Adrenal gland (tissue), 12 donors: Measurements from ENCODE around the gene PCARE. TPM values are rescaled to one million over a fixed set of nuclear protein-coding genes. Genes with fewer than 3 reads are reported as not detected.

Experiments
- DNase-seq, 7 donors: peaks; one replicate each; pipeline ENCODE4 v3.0.0-alpha.2; 2019 to 2020
- H3K27ac ChIP-seq, 5 donors: fragments of 200-600 bp; sonication (generic) in 4 of 5; 1 replicate in 3 of 5; 2 replicates in 2 of 5; pipeline versions ENCODE4 v1.5.1 to v1.8.0; 2016 to 2020; ENCODE audit warnings: mild to moderate bottlenecking in 1 of 5
- H3K27me3 ChIP-seq: fragments of 200-600 bp; 2 replicates; pipeline ENCODE4 v1.8.0; 2021
- H3K36me3 ChIP-seq, 2 donors: fragments of 200-600 bp; replicated peaks in 1 of 2; 1 replicate in 1 of 2; 2 replicates in 1 of 2; pipeline versions ENCODE4 v1.5.1 to v1.8.0; 2018 to 2022
- H3K4me1 ChIP-seq, 2 donors: fragments of 200-600 bp; replicated peaks in 1 of 2; 1 replicate in 1 of 2; 2 replicates in 1 of 2; pipeline versions ENCODE4 v1.5.1 to v1.8.0; 2018 to 2021
- H3K4me3 ChIP-seq, 4 donors: fragments of 200-600 bp; sonication (generic) in 3 of 4; one replicate each; pipeline ENCODE4 v1.5.1; 2016 to 2018
- H3K9me3 ChIP-seq, 3 donors: fragments of 200-600 bp; sonication (generic) in 1 of 3; replicated peaks in 1 of 3; 1 replicate in 2 of 3; 2 replicates in 1 of 3; pipeline versions ENCODE4 v1.5.1 to v1.8.0; 2016 to 2021
- POLR2A ChIP-seq, 2 donors: fragments of 450-650 bp; IDR thresholded peaks; one replicate each; pipeline ENCODE4 v1.6.1; 2017; ENCODE audit warnings: antibody characterized with exemption in 2 of 2, mild to moderate bottlenecking in 2 of 2, moderate library complexity in 1 of 2
- WGBS, 4 donors: extraction: QIAGEN DNeasy Blood & Tissue Kit in 2 of 4; methylation state at CpG; one replicate each; pipeline versions ENCODE4 v1.1.5 to v1.1.7; 2013 to 2017; 5-methylcytosine and 5-hydroxymethylcytosine counted together
- intact Hi-C, 2 donors: fragments of 100-400 bp; cut with DNase I; formaldehyde crosslinking; loops; one replicate each; pipeline versions ENCODE4 v1.14.1 to v1.15.0; 2022 to 2023
- polyA plus RNA-seq, 3 donors: library from polyadenylated mRNA; stranded (reverse); fragments of 200-250 nt in 2 of 3; fragments of 350-450 nt in 1 of 3; fragmentation: Illumina TruSeq in 1 of 3; extraction: RNeasy Lipid Tissue Mini Kit (QIAGEN cat#74804) in 1 of 3; gene quantifications; one replicate each; pipeline ENCODE4 v1.2.3, GENCODE V29; 2013 to 2014
- total RNA-seq, 9 donors: library from RNA; depleted of rRNA in 4 of 9; stranded (reverse); fragments of >200 nt in 4 of 9; fragments of 120-200 nt in 1 of 9; fragmentation: NEBNext Ultra II Directional in 1 of 9; extraction: Animal tissue kit (Norgen Biotek cat#: 25700) in 1 of 9; gene quantifications; one replicate each; pipeline versions ENCODE4 v1.1.0 to v1.2.4, GENCODE V29; 2013 to 2023
- TF ChIP-seq, protein P1 (sequence below), 6 experiments: fragments of 450-650 bp in 4 of 6; fragments of 200-600 bp in 2 of 6; sonication (generic) in 1 of 6; IDR thresholded peaks; 1 replicate in 5 of 6; 2 replicates in 1 of 6; pipeline versions ENCODE4 v1.5.1 to v1.8.0; 2016 to 2021; ENCODE audit warnings: antibody characterized with exemption in 6 of 6, mild to moderate bottlenecking in 2 of 6, moderate library complexity in 1 of 6
- donor health status: healthy with polysubstance abuse.
- donor health status: Bipolar disorder and iron deficiency.
- donor health status: DM: yes; HTN: yes; CAD: no.
- donor health status: DM: no; HTN: no; CAD: no.
- donor health status: DM: no; HTN: no; CAD: no.
- donor health status: DM: yes; HTN: yes; CAD: no.

The PCARE gene
- total and polyA plus RNA-seq, 12 donors: 0.02 to 0.17 (median 0.06) TPM; not detected in 8

DNA sequence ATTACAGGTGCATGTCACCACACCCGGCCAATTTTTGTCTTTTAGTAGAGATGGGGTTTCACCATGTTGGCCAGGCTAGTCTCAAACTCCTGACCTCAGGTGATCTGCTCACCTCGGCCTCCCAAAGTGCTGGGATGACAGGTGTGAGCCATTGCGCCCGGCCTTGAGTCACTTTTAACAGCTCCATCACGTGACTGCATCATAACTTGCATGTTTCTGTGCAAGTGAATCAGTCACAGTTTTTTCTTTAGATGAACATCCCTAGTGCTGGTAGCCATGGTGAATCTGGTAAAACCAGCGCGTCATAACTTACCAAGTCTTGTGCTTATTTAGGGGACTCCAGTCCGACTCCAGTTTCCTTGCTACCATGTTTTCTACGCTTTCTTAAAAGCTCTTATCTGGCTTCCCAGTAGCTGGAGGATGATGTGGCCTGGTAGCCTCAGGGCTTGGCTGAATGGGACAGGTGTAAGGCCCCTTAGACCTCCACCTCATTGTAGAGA lies 33.1 kb downstream of the PCARE start:
- no peak for TF ChIP-seq POLR2A (IDR thresholded peaks at IDR 0.05)
- TF ChIP-seq, protein P1, sequence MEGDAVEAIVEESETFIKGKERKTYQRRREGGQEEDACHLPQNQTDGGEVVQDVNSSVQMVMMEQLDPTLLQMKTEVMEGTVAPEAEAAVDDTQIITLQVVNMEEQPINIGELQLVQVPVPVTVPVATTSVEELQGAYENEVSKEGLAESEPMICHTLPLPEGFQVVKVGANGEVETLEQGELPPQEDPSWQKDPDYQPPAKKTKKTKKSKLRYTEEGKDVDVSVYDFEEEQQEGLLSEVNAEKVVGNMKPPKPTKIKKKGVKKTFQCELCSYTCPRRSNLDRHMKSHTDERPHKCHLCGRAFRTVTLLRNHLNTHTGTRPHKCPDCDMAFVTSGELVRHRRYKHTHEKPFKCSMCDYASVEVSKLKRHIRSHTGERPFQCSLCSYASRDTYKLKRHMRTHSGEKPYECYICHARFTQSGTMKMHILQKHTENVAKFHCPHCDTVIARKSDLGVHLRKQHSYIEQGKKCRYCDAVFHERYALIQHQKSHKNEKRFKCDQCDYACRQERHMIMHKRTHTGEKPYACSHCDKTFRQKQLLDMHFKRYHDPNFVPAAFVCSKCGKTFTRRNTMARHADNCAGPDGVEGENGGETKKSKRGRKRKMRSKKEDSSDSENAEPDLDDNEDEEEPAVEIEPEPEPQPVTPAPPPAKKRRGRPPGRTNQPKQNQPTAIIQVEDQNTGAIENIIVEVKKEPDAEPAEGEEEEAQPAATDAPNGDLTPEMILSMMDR (IDR thresholded peaks at IDR 0.05): no peak
- no peak for DNase-seq
- no peak overlapping the region for H3K27ac ChIP-seq
- no peak overlapping the region for H3K4me3 ChIP-seq
- intact Hi-C loops: no loop called here
- WGBS, 4 donors: 86 to 95% (median 93%) methylated on average over 9 of the region's 9 CpGs
- H3K9me3 ChIP-seq: no peaks in the 10 kb centered on the region
- H3K36me3 ChIP-seq: no peaks in the 10 kb centered on the region
- H3K4me1 ChIP-seq: peaks cover 7 to 9% of the 10 kb centered on the region in 2 donors
- no peaks in the 10 kb centered on the region for H3K27me3 ChIP-seq

DNA sequence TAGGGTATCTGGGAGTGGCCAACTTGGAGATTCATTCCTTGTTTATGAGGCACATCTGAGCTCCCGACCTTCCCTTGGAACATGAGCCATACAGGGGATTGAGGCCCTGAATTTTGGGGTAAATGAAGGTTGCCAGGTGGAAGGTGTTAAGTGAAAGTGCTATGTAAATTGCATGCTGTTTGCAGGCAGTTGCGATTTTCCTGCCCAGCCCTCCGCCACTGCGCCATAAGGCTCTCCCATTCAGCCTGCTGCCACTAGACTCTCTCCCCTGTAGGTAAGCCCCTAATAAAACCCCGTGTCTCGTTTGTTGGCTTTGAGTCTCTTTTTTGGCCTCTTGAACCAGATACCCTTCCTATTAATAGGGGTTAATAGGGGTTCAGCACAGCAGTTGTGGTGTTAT lies 33.8 kb downstream of the PCARE start:
- H3K36me3 ChIP-seq: no peaks in the 10 kb centered on the region
- WGBS, 4 donors: 69 to 77% (median 73%) methylated on average over 5 to 6 of the region's 6 CpGs
- no peak for DNase-seq
- intact Hi-C loops: no loop called here
- H3K4me1 ChIP-seq: peaks cover 7 to 9% of the 10 kb centered on the region in 2 donors
- H3K27me3 ChIP-seq: no peaks in the 10 kb centered on the region
- no peaks in the 10 kb centered on the region for H3K9me3 ChIP-seq
- H3K27ac ChIP-seq: no peak overlapping the region
- TF ChIP-seq, protein P1 (IDR thresholded peaks at IDR 0.05): no peak
- TF ChIP-seq POLR2A (IDR thresholded peaks at IDR 0.05): no peak
- H3K4me3 ChIP-seq: no peak overlapping the region

DNA sequence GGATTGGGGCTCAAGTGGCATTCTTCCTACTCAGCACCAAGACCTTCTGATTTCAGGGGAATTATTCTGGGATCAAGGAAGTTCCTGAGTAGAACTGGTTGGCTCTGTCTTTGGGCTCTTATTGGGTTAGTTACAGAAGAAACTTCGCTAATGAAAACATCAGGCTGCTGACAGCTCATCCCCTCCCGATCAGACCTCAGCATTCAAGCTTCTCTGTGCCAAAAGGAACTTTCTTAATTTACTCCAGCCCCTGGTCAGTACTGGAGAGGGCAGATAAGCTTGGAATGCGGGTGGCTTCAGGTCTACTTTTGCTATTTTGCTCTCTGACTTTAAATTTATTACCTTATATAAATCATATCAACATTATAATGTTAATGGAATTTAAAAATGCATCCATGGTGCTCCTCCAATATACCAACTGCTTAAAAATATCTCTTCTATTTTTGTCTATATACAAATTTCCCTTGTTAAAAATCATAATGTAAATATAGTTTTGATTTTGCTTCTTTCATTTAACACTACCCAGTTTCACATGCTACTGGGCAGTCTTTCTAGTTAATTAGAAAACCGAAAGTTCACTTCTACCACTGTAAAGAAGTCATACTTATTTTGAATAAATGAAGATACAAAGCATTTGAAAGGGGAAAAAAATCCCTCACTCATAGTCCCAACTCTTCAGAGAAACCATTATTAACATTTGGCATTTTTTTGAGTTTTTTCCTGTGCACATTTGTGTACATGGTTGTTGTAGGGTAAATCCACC lies 34.4 kb downstream of the PCARE start:
- TF ChIP-seq, protein P1 (IDR thresholded peaks at IDR 0.05): no peak
- no peak for TF ChIP-seq POLR2A (IDR thresholded peaks at IDR 0.05)
- WGBS, 4 donors: 69 to 84% (median 78%) methylated on average over 4 of the region's 4 CpGs
- intact Hi-C loops: no loop called here
- Histone ChIP-seq H3K4me1 (peaks cover 7 to 9% of the 10 kb centered on the region in 2 donors), H3K27ac (no peak overlapping the region), H3K9me3 (no peaks in the 10 kb centered on the region), H3K27me3 (no peaks in the 10 kb centered on the region), H3K36me3 (no peaks in the 10 kb centered on the region), H3K4me3 (no peak overlapping the region)
- DNase-seq: no peak

GRCh38 chr2:29035016-29035745 lies 39.1 kb downstream of the PCARE start:
- Histone ChIP-seq H3K4me1 (no peaks in the 10 kb centered on the region), H3K9me3 (no peaks in the 10 kb centered on the region), H3K27ac (no peak overlapping the region), H3K36me3 (no peaks in the 10 kb centered on the region), H3K4me3 (no peak overlapping the region), H3K27me3 (no peaks in the 10 kb centered on the region)
- 83 to 96% (median 92%) methylated on average over 10 to 17 of the region's 17 CpGs for WGBS, 4 donors
- intact Hi-C loops: no loop called here
- DNase-seq: no peak
- TF ChIP-seq, protein P1 (IDR thresholded peaks at IDR 0.05): no peak
- no peak for TF ChIP-seq POLR2A (IDR thresholded peaks at IDR 0.05)
